OCI-LY3 (cell line): Measurements from ENCODE around the gene MYBL2.

Source experiments
- H2AFZ ChIP-seq: fragments of 200-600, 300-600 bp; shearing (Covaris generic); 2 replicates; pipeline ENCODE4 v1.6.0; 2014; ENCODE audit warnings: antibody characterized with exemption, low read depth, low read length
- H3K27ac ChIP-seq: fragments of 200-600, 300-600 bp; sonication (generic); 2 replicates; pipeline ENCODE4 v1.5.1; 2014; ENCODE audit warnings: mild to moderate bottlenecking, low read length, moderate library complexity, mixed read lengths
- H3K27me3 ChIP-seq: fragments of 200-600, 300-600 bp; sonication (generic); 2 replicates; pipeline ENCODE4 v1.6.1; 2014; ENCODE audit warnings: low read depth, low read length, mixed read lengths
- H3K36me3 ChIP-seq: fragments of 200-600, 300-600 bp; sonication (generic); replicated peaks from 2 replicates; pipeline ENCODE3; 2014; ENCODE audit warnings: low read depth, low read length, mixed read lengths
- H3K4me1 ChIP-seq: fragments of 300-600, 200-600 bp; sonication (generic); 2 replicates; pipeline ENCODE4 v1.6.1; 2014; ENCODE audit warnings: low read length, mixed read lengths
- H3K4me2 ChIP-seq: fragments of 200-600, 300-600 bp; sonication (generic); 2 replicates; pipeline ENCODE4 v1.6.1; 2014; ENCODE audit warnings: low read length, mixed read lengths
- H3K4me3 ChIP-seq: fragments of 300-600, 200-600 bp; sonication (generic); 2 replicates; pipeline ENCODE4 v1.5.1; 2014; ENCODE audit warnings: antibody characterized with exemption, mild to moderate bottlenecking, low read length, moderate library complexity
- H3K79me2 ChIP-seq: fragments of 300-600, 200-600 bp; shearing (Covaris generic); 2 replicates; pipeline ENCODE4 v1.6.1; 2014; ENCODE audit warnings: mild to moderate bottlenecking, low read length, mixed read lengths
- H3K9ac ChIP-seq: fragments of 300-600, 200-600 bp; shearing (Covaris generic); 2 replicates; pipeline ENCODE4 v1.6.0; 2014; ENCODE audit warnings: mild to moderate bottlenecking, low read length, moderate library complexity
- H3K9me3 ChIP-seq: fragments of 200-600, 300-600 bp; shearing (Covaris generic); 2 replicates; pipeline ENCODE4 v1.6.1; 2014; ENCODE audit warnings: low read length, mixed read lengths; ENCODE audit not compliant: insufficient read depth
- H4K20me1 ChIP-seq: fragments of 200-600, 300-600 bp; sonication (generic); 2 replicates; pipeline ENCODE4 v1.6.1; 2016; ENCODE audit warnings: low read length, mixed read lengths; ENCODE audit not compliant: insufficient read depth
- CTCF ChIP-seq: fragments of 200-600, 300-600 bp; sonication (generic); IDR thresholded peaks from 2 replicates; pipeline ENCODE4 v1.5.1; 2014; ENCODE audit warnings: antibody characterized with exemption, low read length, low read depth
- EZH2phosphoT487 ChIP-seq: fragments of 200-600 bp; shearing (Covaris generic); IDR thresholded peaks from 2 replicates; pipeline ENCODE4 v1.6.1; 2018; ENCODE audit warnings: antibody characterized with exemption, mixed run types, low read depth

The MYBL2 gene

GRCh38 chr20:43700627-43701026, 33.7 kb downstream of the MYBL2 start:
- no peak overlapping the region for H3K27ac ChIP-seq
- H3K9ac ChIP-seq, result no peak overlapping the region
- no peaks in the 10 kb centered on the region for H3K4me1 ChIP-seq
- peaks cover 46% of the 10 kb centered on the region for H3K79me2 ChIP-seq
- no peak overlapping the region for H2AFZ ChIP-seq
- peaks cover 19% of the 10 kb centered on the region; the same call in 1 of the 2 replicates for H4K20me1 ChIP-seq
- no peak overlapping the region for H3K4me2 ChIP-seq
- H3K27me3 ChIP-seq, result no peaks in the 10 kb centered on the region
- H3K36me3 ChIP-seq, result peaks cover 71% of the 10 kb centered on the region
- no peak overlapping the region for H3K4me3 ChIP-seq
- H3K9me3 ChIP-seq, result no peaks in the 10 kb centered on the region
- TF ChIP-seq EZH2phosphoT487 (no peak), CTCF (no peak)

GRCh38 chr20:43702502-43702901, 35.6 kb downstream of the MYBL2 start:
- no peak overlapping the region for H2AFZ ChIP-seq
- H4K20me1 ChIP-seq, result peaks cover 19% of the 10 kb centered on the region; the same call in 1 of the 2 replicates
- H3K36me3 ChIP-seq, result peaks cover 73% of the 10 kb centered on the region

GRCh38 chr20:43710370-43711044, 43.6 kb downstream of the MYBL2 start:
- no peak overlapping the region for H3K9ac ChIP-seq
- no peak overlapping the region for H3K4me2 ChIP-seq

More at GRCh38 chr20:43702502-43702901, 35.6 kb downstream of the MYBL2 start:
- H3K4me3 ChIP-seq, result no peak overlapping the region
- H3K27ac ChIP-seq, result no peak overlapping the region
- H3K9me3 ChIP-seq, result no peaks in the 10 kb centered on the region
- no peaks in the 10 kb centered on the region for H3K27me3 ChIP-seq
- H3K9ac ChIP-seq, result no peak overlapping the region
- no peaks in the 10 kb centered on the region for H3K4me1 ChIP-seq
- peaks cover 43% of the 10 kb centered on the region for H3K79me2 ChIP-seq
- TF ChIP-seq EZH2phosphoT487 (no peak), CTCF (no peak)
- H3K4me2 ChIP-seq, result no peak overlapping the region

More at GRCh38 chr20:43710370-43711044, 43.6 kb downstream of the MYBL2 start:
- TF ChIP-seq CTCF, result no peak
- no peak for TF ChIP-seq EZH2phosphoT487
- H3K36me3 ChIP-seq, result peaks cover 86% of the 10 kb centered on the region
- no peaks in the 10 kb centered on the region for H4K20me1 ChIP-seq
- H3K4me3 ChIP-seq, result no peak overlapping the region
- peaks cover 16% of the 10 kb centered on the region; the same call in 1 of the 2 replicates for H3K4me1 ChIP-seq
- H3K79me2 ChIP-seq, result peaks cover 10% of the 10 kb centered on the region
- 0 out of 2 replicates have a peak, but pooled peaks cover 5% of the 10 kb centered on the region for H3K9me3 ChIP-seq
- H3K27me3 ChIP-seq, result no peaks in the 10 kb centered on the region
- no peak overlapping the region for H2AFZ ChIP-seq
- peak overlapping the region; percentile 2; the same call in 1 of the 2 replicates for H3K27ac ChIP-seq
